Measurements from ENCODE around the gene CCDC136. TPM values are rescaled to one million over a fixed set of nuclear protein-coding genes. Genes with fewer than 3 reads are reported as not detected.

The CCDC136 gene
- total RNA-seq, 1 experiment from 2014 or later = 11.1 TPM

DNA sequence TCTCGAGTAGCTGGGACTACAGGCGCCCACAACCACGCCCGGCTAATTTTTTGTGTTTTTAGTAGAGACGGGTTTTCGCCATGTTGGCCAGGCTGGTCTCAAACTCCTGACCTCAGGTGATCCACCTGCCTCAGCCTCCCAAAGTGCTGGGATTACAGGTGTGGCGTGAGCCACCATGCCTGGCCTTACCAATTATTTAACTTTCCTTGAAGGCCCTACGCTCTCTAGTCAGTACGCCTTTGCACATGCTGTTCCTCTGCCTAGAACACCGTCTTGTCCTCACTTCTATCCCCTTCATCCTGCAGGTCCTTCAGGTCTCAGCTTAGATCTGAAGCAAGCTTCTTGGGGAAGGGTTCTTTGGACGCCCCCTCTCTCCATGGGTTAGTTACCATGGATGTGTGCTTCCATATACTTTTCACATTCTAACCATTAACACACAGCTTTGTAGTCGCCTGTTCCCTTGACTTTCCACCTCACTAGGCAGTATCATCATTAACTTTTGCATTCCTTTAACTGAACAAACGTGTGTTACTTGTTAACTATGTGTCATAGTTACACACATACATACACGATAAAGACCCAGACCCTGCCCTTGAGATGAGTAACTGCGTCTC, 70.3 kb downstream of the CCDC136 start:
- Histone ChIP-seq H4K20me1 (ENCODE audit: insufficient read depth) (no peaks in the 10 kb centered on the region), H3K9ac (ENCODE audit: low read length) (peak overlapping the region; percentile 74), H3K9me2 (ENCODE audit: insufficient read depth) (no peaks in the 10 kb centered on the region), H2AFZ (ENCODE audit: low read depth, low read length, poor library complexity, severe bottlenecking) (peak overlapping the region; percentile 98), H3K4me2 (ENCODE audit: low read length) (peak overlapping the region; percentile 90), H3K4me3 (replicated peaks in 1 of 2; ENCODE audit: low read depth in 1 of 2, low read length in 2 of 2) (peak overlapping the region; percentile 79 to 96), H3K9me3 (ENCODE audit: control insufficient read depth in 1 of 2, insufficient read depth in 1 of 2, low read depth in 1 of 2, low read length in 2 of 2) (no peaks in the 10 kb centered on the region), H3K27me3 (ENCODE audit: insufficient read depth, low read length) (no peaks in the 10 kb centered on the region), H3K79me2 (ENCODE audit: insufficient read depth, low read length) (peaks cover 23% of the 10 kb centered on the region), H3K27ac (ENCODE audit: low read depth, low read length) (no peak overlapping the region), H3K36me3 (ENCODE audit: control insufficient read depth in 1 of 2, insufficient read depth in 2 of 2, low read length in 2 of 2) (peaks cover 3 to 7% of the 10 kb centered on the region in 2 experiments; a peak in 2 of 4 replicates), H3K4me1 (ENCODE audit: control insufficient read depth in 1 of 2, insufficient read depth in 2 of 2, low read length in 2 of 2) (peaks cover 6 to 14% of the 10 kb centered on the region in 2 experiments; a peak in 3 of 4 replicates)
- no TSS peak for BruUV-seq (replicated peaks)
- intact Hi-C loops (cut with micrococcal nuclease) = loop anchor here (2.0 kb wide), 1 partner anchor 19 kb away; no protein-coding TSS in a partner anchor
- POLR2A ChIA-PET = interaction anchor here (1.5 kb wide), 1 partner anchor 10 kb away, joined by 4 read pairs; no protein-coding TSS in a partner anchor
- TF ChIP-seq EZH2 (IDR thresholded peaks at IDR 0.05) (no peak), EGR1 (IDR thresholded peaks at IDR 0.05; ENCODE audit: low read depth) (no peak), ZNF274 (IDR thresholded peaks at IDR 0.05; ENCODE audit: low read depth, low read length) (no peak)
- no peak for DNase-seq (ENCODE audit: low read depth, low spot score)
- CTCF ChIA-PET = interaction anchor here (0.9 to 3.2 kb wide), 9 partner anchors 9 to 230 kb away, joined by 3 to 16 read pairs (median 10); no protein-coding TSS in a partner anchor
- RAD21 ChIA-PET (ENCODE audit: low non-redundant PET in 1 of 2, low total read pairs in 2 of 2, uncharacterized antibody in 2 of 2, unreplicated experiment in 2 of 2) = no interaction called here
- peak; percentile 1 for ATAC-seq

- RAD21 ChIA-PET (ENCODE audit: low non-redundant PET in 1 of 2, low total read pairs in 2 of 2, uncharacterized antibody in 2 of 2, unreplicated experiment in 2 of 2) = no interaction called here
- CTCF ChIA-PET = interaction anchor here (0.9 to 2.3 kb wide), 8 partner anchors 9 to 301 kb away, joined by 3 to 16 read pairs (median 9); no protein-coding TSS in a partner anchor
- peak within 1 kb of the TSS; percentile 53 for H3K27ac ChIP-seq (ENCODE audit: low read depth, low read length)
- POLR2A ChIA-PET = interaction anchor here (0.8 to 1.5 kb wide), 2 partner anchors 9 to 11 kb away, joined by 3 to 4 read pairs; no protein-coding TSS in a partner anchor
- intact Hi-C loops (cut with micrococcal nuclease) = loop anchor here (2.0 kb wide), 1 partner anchor 18 kb away; no protein-coding TSS in a partner anchor
- H3K9me3 ChIP-seq (ENCODE audit: control insufficient read depth in 1 of 2, insufficient read depth in 1 of 2, low read depth in 1 of 2, low read length in 2 of 2) = no peaks in the 10 kb centered on the region
- peak within 1 kb of the TSS; percentile 74 for H3K9ac ChIP-seq (ENCODE audit: low read length)
- peaks cover 23% of the 10 kb centered on the region for H3K79me2 ChIP-seq (ENCODE audit: insufficient read depth, low read length)
- peak within 1 kb of the TSS; percentile 90 for H3K4me2 ChIP-seq (ENCODE audit: low read length)
- H3K4me1 ChIP-seq (ENCODE audit: control insufficient read depth in 1 of 2, insufficient read depth in 2 of 2, low read length in 2 of 2) = peaks cover 10 to 20% of the 10 kb centered on the region in 2 experiments; a peak in 3 of 4 replicates
- no peaks in the 10 kb centered on the region for H3K27me3 ChIP-seq (ENCODE audit: insufficient read depth, low read length)
- BruUV-seq (replicated peaks) = TSS peak; percentile 49
- H3K9me2 ChIP-seq (ENCODE audit: insufficient read depth) = no peaks in the 10 kb centered on the region
- DNase-seq (ENCODE audit: low read depth, low spot score) (peak; percentile 95), ATAC-seq (peak; percentile 88)
- peaks cover 3 to 7% of the 10 kb centered on the region in 2 experiments; a peak in 2 of 4 replicates for H3K36me3 ChIP-seq (ENCODE audit: control insufficient read depth in 1 of 2, insufficient read depth in 2 of 2, low read length in 2 of 2)
- TF ChIP-seq EZH2phosphoT487 (IDR thresholded peaks at IDR 0.05; ENCODE audit: borderline replicate concordance) (no peak), POLR2AphosphoS5 (IDR thresholded peaks at IDR 0.05; ENCODE audit: low read depth, low read length) (peak; percentile 93), YY1 (IDR thresholded peaks at IDR 0.05; ENCODE audit: extremely low read depth, insufficient replicate concordance, low read depth, low read length) (peak; percentile 52), ZFX (IDR thresholded peaks at IDR 0.05) (peak; percentile 86), POLR2A (IDR thresholded peaks at IDR 0.05; ENCODE audit: borderline replicate concordance, extremely low read depth, insufficient read depth, insufficient read length) (peak; percentile 71), EZH2 (IDR thresholded peaks at IDR 0.05) (no peak), ZBTB33 (IDR thresholded peaks at IDR 0.05; ENCODE audit: extremely low read depth, insufficient replicate concordance, low read length) (peak; percentile 39)
- peak within 1 kb of the TSS; percentile 79 to 96 for H3K4me3 ChIP-seq (replicated peaks in 1 of 2; ENCODE audit: low read depth in 1 of 2, low read length in 2 of 2)
- no peaks in the 10 kb centered on the region for H4K20me1 ChIP-seq (ENCODE audit: insufficient read depth)
- H2AFZ ChIP-seq (ENCODE audit: low read depth, low read length, poor library complexity, severe bottlenecking) = peak within 1 kb of the TSS; percentile 98
These were observed 71.0 kb downstream of the CCDC136 start, which contains the start of gene ATP6V1F for GRCh38 chr7:128862571-128863432. TSS of gene ATP6V1F (plus strand) at chr7:128862856. CDS start at chr7:128862905, 49 bp downstream.
